22Rv1 (cell line): ENCODE data around the gene MED29.

Experiments used
- H3K27ac ChIP-seq: fragments of 450-650 bp; 2 replicates; pipeline ENCODE4 v1.5.1; 2017
- ZFX ChIP-seq: fragments of 450-650 bp; IDR thresholded peaks from 2 replicates; pipeline ENCODE4 v1.6.1; 2017; ENCODE audit warnings: antibody characterized with exemption, borderline replicate concordance
- TF ChIP-seq, protein P1 (sequence below): fragments of 450-650 bp; IDR thresholded peaks from 2 replicates; pipeline ENCODE4 v1.5.1; 2017; ENCODE audit warnings: mild to moderate bottlenecking

The MED29 gene

DNA sequence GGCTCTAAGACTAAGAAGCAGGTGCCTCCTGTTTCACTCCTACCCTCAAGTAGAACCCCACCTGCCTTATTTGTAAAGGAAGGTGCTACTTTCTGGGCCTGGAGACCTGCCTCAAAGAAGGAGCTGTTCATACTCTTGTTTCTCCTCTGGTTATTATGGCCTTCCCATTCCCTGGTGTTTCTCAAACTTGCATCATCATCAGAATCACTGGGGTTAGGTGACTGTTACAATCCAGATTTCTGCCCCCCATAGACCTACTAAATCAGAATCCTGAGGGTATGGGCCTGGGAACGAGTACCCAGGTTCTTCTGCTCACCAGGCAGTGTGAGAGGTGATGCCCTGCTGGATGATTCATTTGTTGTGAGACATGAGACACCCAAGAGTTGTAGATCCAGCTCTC lies 30.6 kb upstream of the MED29 start:
- TF ChIP-seq, protein P1, sequence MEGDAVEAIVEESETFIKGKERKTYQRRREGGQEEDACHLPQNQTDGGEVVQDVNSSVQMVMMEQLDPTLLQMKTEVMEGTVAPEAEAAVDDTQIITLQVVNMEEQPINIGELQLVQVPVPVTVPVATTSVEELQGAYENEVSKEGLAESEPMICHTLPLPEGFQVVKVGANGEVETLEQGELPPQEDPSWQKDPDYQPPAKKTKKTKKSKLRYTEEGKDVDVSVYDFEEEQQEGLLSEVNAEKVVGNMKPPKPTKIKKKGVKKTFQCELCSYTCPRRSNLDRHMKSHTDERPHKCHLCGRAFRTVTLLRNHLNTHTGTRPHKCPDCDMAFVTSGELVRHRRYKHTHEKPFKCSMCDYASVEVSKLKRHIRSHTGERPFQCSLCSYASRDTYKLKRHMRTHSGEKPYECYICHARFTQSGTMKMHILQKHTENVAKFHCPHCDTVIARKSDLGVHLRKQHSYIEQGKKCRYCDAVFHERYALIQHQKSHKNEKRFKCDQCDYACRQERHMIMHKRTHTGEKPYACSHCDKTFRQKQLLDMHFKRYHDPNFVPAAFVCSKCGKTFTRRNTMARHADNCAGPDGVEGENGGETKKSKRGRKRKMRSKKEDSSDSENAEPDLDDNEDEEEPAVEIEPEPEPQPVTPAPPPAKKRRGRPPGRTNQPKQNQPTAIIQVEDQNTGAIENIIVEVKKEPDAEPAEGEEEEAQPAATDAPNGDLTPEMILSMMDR, result no peak
- TF ChIP-seq ZFX, result no peak
- H3K27ac ChIP-seq, result no peak overlapping the region

DNA sequence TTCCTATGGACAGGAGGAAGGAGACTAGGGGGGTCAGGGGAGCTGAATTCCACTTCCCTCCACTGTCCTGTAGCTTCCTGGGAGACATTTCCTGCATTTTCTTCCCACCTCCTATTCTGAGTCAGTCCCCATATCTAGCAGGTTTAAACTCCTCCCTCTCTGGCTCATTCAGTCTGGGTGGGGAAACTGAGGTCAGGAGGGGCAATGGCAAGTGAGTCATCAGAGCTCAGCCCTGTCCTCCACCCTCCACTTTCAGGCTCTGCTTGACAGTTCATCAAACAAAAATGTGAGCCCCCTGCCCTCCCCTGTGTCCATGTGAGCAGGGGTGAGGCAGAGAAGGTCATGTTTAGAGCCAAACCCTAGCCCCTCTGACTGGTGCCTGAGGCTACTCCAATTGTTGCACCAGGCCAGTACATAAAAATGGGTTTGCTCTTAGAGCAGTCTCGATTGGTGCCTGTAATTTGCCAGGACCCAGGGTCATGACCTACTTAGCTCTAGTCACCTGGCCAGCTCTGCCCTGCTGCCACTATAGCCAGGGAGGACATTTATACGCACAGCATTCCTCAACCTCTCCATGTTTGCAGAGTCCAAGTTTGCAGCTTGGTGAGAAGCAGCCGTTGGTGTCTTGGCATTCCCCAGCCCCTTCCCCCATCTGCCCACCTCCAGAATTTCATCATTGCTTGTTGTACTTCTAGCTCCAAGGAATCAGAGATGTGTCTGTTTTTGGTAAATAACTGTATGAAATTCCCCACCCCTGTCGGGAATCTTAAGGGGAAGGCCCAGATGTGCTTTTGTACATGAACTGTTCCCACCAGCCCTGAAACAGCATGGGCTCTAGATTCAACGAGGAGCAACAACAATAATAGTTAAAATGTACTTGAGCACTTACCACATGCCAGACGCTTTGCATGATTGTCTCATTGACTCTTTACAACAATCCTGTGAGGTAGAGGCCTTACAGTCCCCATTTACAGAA lies 28.2 kb upstream of the MED29 start:
- H3K27ac ChIP-seq, result no peak overlapping the region
- TF ChIP-seq, protein P1, result no peak
- no peak for TF ChIP-seq ZFX

DNA sequence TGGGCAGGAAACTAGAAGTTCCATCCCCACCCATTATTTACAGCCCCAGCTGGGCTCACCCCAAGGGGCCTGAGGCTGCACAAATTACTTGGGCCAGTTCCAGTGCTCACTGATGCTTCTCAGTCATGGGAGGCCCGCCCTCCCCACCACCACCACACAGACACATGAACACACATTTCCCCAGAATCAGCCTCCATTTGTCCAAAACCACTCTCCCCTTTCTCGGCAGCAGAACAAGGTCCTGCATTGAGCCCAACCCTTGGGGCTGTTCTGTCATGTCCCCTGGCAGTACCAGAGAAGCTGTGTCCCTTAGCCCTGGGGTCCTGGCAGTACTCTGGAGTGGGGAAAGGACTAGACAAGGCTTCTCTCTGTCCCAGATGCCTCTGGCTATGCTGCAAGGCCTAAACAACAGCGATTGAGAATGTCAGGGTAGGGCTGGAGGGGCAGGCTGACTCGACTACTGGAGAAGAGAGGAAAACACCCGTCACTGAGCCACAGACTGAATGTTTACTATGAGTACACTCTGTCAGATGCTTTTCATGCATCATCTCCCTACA lies 27.2 kb upstream of the MED29 start:
- TF ChIP-seq, protein P1, result no peak
- no peak for TF ChIP-seq ZFX
- H3K27ac ChIP-seq, result no peak overlapping the region

DNA sequence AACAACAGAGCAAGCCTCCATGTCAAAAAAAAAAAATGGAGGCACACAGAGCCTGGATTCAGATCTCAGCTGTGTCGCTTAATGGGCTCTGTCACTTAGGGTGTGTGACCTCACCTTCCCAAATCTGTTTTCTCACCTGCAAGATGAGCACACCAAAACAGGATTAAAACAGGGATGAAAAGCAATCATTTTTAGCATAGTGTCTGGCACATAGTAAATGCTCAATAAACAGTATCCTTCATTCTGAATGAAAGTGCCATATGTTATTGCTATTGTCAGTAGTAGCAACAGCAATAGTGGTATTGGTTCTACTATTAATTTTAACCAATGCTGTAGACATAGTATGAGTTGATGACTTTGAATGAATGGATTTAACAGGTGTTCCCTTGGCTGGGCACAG lies 25.6 kb upstream of the MED29 start:
- no peak for TF ChIP-seq ZFX
- TF ChIP-seq, protein P1, result no peak
- no peak overlapping the region for H3K27ac ChIP-seq

DNA sequence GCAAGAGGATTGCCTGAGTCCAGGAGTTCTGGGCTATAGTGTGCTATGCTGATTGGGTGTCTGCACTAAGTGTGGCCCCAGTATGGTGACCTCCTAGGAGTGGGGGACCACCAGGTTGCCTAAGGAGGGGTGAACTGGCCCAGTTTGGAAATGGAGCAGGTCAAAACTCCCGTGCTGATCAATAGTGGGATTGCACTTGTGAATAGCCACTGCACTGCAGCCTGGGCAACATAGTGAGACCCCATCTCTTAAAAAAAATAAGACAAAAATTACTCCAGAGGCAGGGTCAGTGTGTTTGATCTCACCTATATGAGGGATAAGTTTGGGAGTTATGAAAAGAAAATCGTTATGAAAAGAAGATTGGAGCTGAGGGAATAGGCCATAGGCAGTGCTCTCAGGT lies 22.0 kb upstream of the MED29 start:
- H3K27ac ChIP-seq, result no peak overlapping the region
- TF ChIP-seq, protein P1, result no peak
- TF ChIP-seq ZFX, result no peak

DNA sequence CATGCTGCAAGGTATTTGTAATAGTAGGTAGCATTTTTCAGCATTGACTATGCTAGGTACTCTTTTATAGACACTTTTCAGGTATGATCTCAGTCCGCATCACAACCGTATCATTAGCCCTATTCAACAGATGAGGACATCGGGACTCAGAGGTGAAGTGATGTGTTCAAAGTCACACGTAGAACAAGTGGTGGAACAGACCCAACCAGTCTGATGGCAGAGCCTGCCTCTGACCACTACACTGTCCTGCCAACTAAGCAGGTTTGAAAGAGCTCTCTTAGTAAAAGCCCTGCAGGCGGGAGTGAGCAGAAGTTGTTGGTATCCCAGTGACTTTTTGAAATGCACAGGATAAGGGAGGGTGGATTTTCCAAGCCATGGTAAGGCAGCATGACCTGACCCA lies 20.4 kb upstream of the MED29 start:
- no peak for TF ChIP-seq ZFX
- TF ChIP-seq, protein P1, result no peak
- H3K27ac ChIP-seq, result no peak overlapping the region
